Mucosa of rectum (tissue), 2 donors: ENCODE data around the gene PLCB3.

Experiments used
- H3K27ac ChIP-seq, 2 donors: one replicate each; pipeline ENCODE4 v1.7.0; 2013; ENCODE audit warnings: inconsistent platforms in 2 of 2, low read depth in 2 of 2, low read length in 2 of 2
- H3K27me3 ChIP-seq, 2 donors: one replicate each; pipeline ENCODE4 v1.7.0; 2013; ENCODE audit warnings: low read length in 2 of 2; ENCODE audit not compliant: control insufficient read depth in 2 of 2, insufficient read depth in 2 of 2
- H3K36me3 ChIP-seq, 2 donors: one replicate each; pipeline ENCODE4 v1.7.0; 2013; ENCODE audit warnings: low read length in 2 of 2; ENCODE audit not compliant: control insufficient read depth in 2 of 2, insufficient read depth in 2 of 2
- H3K4me1 ChIP-seq, 2 donors: one replicate each; pipeline ENCODE4 v1.7.0; 2013; ENCODE audit warnings: low read length in 2 of 2, mild to moderate bottlenecking in 1 of 2; ENCODE audit not compliant: control insufficient read depth in 2 of 2, insufficient read depth in 2 of 2
- H3K4me3 ChIP-seq, 2 donors: one replicate each; pipeline ENCODE4 v1.7.0; 2013; ENCODE audit warnings: low read length in 2 of 2
- H3K9ac ChIP-seq, 2 donors: one replicate each; pipeline ENCODE4 v1.7.0; 2013; ENCODE audit warnings: low read length in 2 of 2, low read depth in 1 of 2, mild to moderate bottlenecking in 1 of 2
- H3K9me3 ChIP-seq, 2 donors: one replicate each; pipeline ENCODE4 v1.7.0; 2013; ENCODE audit warnings: low read length in 2 of 2; ENCODE audit not compliant: control insufficient read depth in 2 of 2
- donor health status: healthy.
- donor health status: Normal muscosa, but diverticular disease.

The PLCB3 gene

DNA sequence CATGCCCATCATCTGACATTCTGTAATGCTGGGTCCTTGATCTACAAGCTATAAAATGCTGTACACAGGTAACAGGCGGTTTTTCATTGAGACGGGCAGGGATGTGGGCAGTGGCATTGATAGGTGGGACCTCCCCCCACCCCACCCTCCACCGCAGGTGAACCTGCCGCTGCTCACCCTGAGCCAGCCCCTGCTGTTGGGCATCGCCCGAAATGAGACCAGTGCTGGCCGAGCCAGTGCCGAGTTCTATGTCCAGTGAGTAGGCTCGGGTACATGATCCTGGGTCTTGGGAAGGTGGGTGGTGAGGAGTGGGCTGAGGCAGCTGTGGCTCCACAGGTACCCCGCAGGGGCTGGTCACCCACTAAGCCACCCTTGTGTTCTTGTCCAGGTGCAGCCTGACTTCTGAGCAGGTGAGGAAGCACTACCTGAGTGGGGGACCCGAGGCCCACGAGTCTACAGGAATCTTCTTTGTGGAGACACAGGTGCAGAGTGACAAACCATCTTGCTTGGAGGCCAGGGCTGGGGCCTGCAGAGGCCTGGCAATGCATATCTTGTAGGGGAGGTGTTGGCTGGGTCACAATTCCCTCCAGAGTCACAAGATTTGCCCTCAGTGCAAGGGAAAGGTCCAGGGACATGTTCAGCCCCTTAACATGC, 22.1 kb upstream of the PLCB3 start:
- H3K9me3 ChIP-seq = no peaks in the 10 kb centered on the region
- H3K27ac ChIP-seq = peak overlapping the region in 1 of 2 donors; percentile 90
- no peaks in the 10 kb centered on the region for H3K27me3 ChIP-seq
- H3K36me3 ChIP-seq = no peaks in the 10 kb centered on the region
- H3K4me3 ChIP-seq = peak overlapping the region; percentile 83 to 91
- H3K4me1 ChIP-seq = peaks cover 47 to 50% of the 10 kb centered on the region in 2 donors
- H3K9ac ChIP-seq = peak overlapping the region in 1 of 2 donors; percentile 95

DNA sequence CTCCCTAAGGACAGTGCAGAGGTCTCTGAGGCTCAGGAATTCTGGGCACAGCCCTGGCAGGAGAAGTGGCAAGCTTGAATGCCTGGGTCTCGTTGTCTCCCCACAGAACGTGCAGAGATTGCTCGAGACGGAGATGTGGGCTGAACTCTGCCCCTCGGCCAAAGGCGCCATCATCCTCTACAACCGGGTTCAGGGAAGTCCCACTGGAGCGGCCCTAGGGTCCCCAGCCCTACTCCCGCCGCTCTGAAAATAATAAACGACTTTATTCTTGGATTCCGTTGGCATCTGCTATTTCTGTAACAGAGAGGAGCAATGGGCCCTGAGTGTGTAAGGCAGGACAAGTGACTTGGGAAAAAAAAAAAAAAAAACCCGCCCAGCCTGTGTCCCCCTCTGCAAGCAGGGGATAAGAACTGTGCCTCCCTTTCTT, 21.6 kb upstream of the PLCB3 start:
- Histone ChIP-seq H3K9me3 (no peaks in the 10 kb centered on the region), H3K27me3 (no peaks in the 10 kb centered on the region), H3K36me3 (no peaks in the 10 kb centered on the region), H3K27ac (peak overlapping the region; percentile 85 to 90), H3K9ac (peak overlapping the region; percentile 68 to 95), H3K4me1 (peaks cover 46 to 50% of the 10 kb centered on the region in 2 donors), H3K4me3 (peak overlapping the region; percentile 83 to 91)

DNA sequence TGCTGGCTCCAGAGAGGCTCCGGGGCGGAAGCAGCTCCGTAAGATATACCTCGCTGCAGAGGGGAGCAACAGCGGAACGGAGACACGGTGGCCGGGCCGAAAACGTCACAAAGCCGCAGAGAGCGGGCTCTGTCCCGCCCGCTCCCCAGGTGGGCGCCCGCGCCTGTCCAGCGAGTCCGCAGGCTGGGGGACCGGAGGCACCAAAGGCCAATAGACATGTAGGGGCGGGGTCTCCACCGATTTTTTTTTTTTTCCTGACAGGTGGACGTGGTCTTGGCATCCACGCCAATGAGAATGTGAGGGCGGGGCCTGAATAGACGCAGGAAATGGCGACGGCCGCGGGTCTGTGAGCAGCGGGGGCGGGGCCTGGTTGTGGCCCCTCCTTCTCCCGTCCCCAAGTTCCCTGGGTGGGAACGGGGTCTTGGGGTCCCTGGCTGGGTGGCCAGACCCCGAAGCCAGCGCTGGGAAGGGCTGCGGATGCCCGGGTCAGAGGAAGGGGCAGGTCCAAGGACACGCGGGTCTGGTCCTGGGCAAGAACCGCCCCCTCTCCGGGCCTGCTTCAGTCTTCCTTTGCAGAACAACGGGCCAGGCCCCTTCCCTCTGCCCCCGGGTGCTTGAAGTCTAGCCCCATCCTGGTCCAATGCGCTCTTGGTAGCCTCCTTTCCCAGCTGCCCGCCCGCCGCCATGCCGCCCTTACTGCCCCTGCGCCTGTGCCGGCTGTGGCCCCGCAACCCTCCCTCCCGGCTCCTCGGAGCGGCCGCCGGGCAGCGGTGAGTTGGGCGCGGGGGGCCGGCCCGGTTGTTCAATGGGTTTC, 21.0 kb upstream of the PLCB3 start, which contains the start of gene DNAJC4:
TSS of gene DNAJC4 (plus strand) at position 378 of the 814 bp plus-strand sequence. CDS start at position 685, 307 bp downstream.
- H3K27ac ChIP-seq = peak within 1 kb of the TSS; percentile 85 to 90
- H3K4me1 ChIP-seq = peaks cover 45 to 49% of the 10 kb centered on the region in 2 donors
- H3K9ac ChIP-seq = peak within 1 kb of the TSS; percentile 86 to 95
- no peaks in the 10 kb centered on the region for H3K36me3 ChIP-seq
- H3K9me3 ChIP-seq = no peaks in the 10 kb centered on the region
- no peaks in the 10 kb centered on the region for H3K27me3 ChIP-seq
- peak within 1 kb of the TSS; percentile 83 to 91 for H3K4me3 ChIP-seq

DNA sequence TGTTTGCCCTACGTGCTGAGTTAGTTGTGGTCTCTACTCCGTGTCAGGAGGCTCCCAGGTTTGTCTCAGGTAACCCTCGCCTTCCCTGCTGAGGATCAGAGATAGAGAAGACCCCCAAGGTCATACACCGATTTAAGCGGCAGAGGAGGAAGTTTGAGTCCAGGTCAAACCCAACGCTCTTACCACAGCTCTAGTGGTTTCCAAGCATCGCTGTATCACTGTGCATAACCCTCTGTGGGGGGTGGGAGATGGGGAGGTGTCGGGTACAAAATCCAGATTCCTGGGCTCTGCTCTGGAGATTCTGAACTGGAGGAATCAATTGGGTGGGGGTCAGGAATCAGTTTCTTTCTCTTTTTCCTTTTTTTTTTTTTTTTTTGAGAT, 20.4 kb upstream of the PLCB3 start:
- Histone ChIP-seq H3K9me3 (no peaks in the 10 kb centered on the region), H3K4me3 (peak overlapping the region; percentile 83 to 91), H3K36me3 (no peaks in the 10 kb centered on the region), H3K9ac (peak overlapping the region; percentile 86 to 95), H3K27me3 (no peaks in the 10 kb centered on the region), H3K27ac (peak overlapping the region; percentile 85 to 90), H3K4me1 (peaks cover 48 to 52% of the 10 kb centered on the region in 2 donors)

DNA sequence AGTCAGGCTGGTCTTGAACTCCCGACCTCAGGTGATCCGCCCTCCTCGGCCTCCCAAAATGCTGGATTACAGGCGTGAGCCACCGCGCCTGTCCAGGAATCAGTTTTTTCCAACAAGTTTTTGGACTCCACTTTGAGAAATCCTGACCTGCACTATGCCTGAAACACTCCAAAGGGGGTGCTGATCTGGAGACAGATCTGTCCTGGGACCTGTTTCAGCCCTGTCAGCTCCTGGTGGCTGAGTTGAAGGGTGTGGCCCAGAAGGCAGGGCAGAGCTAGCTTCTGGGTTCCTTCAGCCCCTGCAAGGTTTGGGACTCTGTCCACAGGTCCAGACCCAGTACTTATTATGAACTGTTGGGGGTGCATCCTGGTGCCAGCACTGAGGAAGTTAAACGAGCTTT, 19.8 kb upstream of the PLCB3 start:
- Histone ChIP-seq H3K9ac (peak overlapping the region in 1 of 2 donors; percentile 18), H3K36me3 (no peaks in the 10 kb centered on the region), H3K27me3 (no peaks in the 10 kb centered on the region), H3K4me1 (peaks cover 48 to 52% of the 10 kb centered on the region in 2 donors), H3K9me3 (no peaks in the 10 kb centered on the region), H3K4me3 (no peak overlapping the region), H3K27ac (no peak overlapping the region)

DNA sequence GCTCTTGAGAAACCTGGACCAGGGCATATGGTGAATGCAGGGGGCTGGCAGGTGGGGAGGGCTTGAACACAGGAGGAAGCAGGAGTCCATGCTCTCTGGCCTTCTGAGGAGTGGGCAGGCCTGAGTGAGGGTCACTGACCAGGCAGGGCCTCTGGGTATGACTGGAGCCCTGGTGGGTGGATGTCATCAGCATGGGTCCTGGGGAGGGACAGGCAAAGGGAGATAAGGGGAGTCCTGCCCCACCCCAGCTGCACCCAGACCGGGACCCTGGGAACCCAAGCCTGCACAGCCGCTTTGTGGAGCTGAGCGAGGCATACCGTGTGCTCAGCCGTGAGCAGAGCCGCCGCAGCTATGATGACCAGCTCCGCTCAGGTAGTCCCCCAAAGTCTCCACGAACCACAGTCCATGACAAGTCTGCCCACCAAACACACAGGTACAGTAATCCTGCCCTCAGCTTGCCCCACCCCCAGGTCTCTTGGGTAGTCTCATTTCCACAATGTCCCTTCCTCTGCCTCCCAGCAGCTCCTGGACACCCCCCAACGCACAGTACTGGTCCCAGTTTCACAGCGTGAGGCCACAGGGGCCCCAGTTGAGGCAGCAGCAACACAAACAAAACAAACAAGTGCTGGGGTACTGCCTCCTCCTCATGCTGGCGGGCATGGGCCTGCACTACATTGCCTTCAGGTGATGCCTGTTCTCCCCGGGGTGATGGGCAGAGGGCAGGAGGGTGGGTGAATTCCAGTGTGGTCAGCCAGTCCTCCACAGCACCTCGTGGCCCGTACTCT, 19.0 kb upstream of the PLCB3 start:
- no peak overlapping the region for H3K4me3 ChIP-seq
- H3K9me3 ChIP-seq = no peaks in the 10 kb centered on the region
- no peaks in the 10 kb centered on the region for H3K27me3 ChIP-seq
- H3K27ac ChIP-seq = no peak overlapping the region
- peak overlapping the region in 1 of 2 donors; percentile 41 for H3K9ac ChIP-seq
- H3K4me1 ChIP-seq = peaks cover 44 to 49% of the 10 kb centered on the region in 2 donors
- no peaks in the 10 kb centered on the region for H3K36me3 ChIP-seq

DNA sequence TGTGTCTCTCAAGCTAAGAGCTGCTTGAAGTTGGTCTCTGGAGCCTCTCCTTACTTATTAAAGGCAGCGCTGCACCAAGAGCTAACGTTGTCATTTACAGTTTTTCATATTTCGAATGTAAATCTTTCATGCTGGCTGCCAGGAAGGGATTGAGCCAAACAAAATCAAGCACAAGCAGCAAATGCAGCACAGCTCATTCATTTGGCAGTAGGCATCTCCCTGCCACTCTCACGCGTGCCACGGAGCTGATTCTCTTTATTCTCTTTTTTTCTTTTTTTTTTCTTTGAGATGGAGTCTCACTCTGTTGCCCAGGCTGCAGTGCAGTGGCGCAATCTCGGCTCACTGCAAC, 18.4 kb upstream of the PLCB3 start:
- H3K9ac ChIP-seq = no peak overlapping the region
- peaks cover 46 to 48% of the 10 kb centered on the region in 2 donors for H3K4me1 ChIP-seq
- no peaks in the 10 kb centered on the region for H3K9me3 ChIP-seq
- H3K27ac ChIP-seq = no peak overlapping the region
- H3K27me3 ChIP-seq = no peaks in the 10 kb centered on the region
- H3K36me3 ChIP-seq = peaks cover 0 to 2% of the 10 kb centered on the region in 2 donors
- no peak overlapping the region for H3K4me3 ChIP-seq

DNA sequence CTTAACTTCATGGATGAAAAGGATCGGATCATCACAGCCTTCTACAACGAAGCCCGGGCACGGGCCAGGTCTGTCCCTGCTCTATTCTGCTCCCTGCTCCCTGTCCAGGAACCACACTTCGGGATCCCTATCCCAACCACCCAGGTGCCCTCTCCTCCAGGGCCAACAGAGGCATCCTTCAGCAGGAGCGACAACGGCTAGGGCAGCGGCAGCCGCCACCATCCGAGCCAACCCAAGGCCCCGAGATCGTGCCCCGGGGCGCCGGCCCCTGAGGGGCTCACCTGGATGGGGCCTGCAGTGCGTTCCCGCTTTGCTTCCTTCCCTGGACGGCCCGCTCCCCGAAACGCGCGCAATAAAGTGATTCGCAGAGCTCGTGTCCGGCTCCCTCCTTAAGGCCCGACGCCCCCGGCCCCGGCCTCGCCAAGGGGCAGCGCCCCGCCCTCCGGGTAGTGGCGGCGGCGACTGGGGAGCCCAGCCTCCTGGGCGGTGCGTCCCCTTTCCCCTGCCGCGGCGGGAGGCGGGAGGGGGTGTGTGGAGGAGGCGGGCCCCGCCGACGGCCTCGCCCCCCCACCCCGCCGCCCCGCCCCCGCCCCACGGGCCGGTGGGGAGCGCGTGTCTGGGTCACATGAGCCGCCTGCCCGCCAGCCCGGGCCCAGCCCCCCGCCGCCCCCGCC, 17.3 kb upstream of the PLCB3 start, which contains the start of gene VEGFB:
TSS of gene VEGFB (plus strand) at position 672 of the 674 bp plus-strand sequence. CDS start 250 bp downstream, outside the sequence.
- peak within 1 kb of the TSS; percentile 60 to 69 for H3K9ac ChIP-seq
- H3K27me3 ChIP-seq = no peaks in the 10 kb centered on the region
- H3K4me1 ChIP-seq = peaks cover 56% of the 10 kb centered on the region in 2 donors
- peak within 1 kb of the TSS; percentile 60 to 74 for H3K4me3 ChIP-seq
- H3K9me3 ChIP-seq = no peaks in the 10 kb centered on the region
- H3K36me3 ChIP-seq = peaks cover 0 to 5% of the 10 kb centered on the region in 2 donors
- H3K27ac ChIP-seq = peak within 1 kb of the TSS; percentile 61 to 77

DNA sequence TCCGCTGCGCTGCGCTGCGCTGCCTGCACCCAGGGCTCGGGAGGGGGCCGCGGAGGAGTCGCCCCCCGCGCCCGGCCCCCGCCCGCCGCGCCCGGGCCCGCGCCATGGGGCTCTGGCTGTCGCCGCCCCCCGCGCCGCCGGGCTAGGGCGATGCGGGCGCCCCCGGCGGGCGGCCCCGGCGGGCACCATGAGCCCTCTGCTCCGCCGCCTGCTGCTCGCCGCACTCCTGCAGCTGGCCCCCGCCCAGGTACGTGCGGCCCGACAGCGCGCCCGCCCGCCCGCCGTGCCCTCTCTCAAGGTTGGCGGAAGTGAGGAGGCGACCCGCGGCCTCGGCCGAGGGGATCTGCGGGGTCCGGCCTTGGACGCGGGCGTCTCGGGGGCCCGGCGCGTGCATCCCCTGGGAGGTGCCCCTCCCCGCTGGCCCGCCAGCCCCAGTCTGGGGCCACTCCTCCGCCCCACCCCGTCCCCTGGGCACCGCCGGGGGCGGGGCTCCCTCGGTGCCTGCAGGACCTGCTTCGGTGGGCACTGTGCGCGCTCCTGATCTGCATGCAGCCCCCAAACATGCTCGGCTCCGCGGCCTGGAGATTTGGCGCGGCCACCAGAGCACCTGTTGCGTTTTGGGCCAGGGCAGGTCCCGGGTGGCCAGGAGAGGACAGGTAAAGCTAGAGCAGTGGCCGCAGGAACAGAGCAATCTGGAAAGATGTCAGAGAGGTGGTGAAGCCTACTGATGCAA, 16.5 kb upstream of the PLCB3 start:
- H3K9me3 ChIP-seq = no peaks in the 10 kb centered on the region
- H3K27me3 ChIP-seq = no peaks in the 10 kb centered on the region
- H3K4me1 ChIP-seq = peaks cover 54 to 55% of the 10 kb centered on the region in 2 donors
- H3K27ac ChIP-seq = peak overlapping the region; percentile 61 to 77
- H3K36me3 ChIP-seq = peaks cover 0 to 5% of the 10 kb centered on the region in 2 donors
- H3K4me3 ChIP-seq = peak overlapping the region; percentile 60 to 74
- peak overlapping the region; percentile 51 to 60 for H3K9ac ChIP-seq
